Hepatocyte (in vitro differentiated cells): ENCODE results near the gene ANKRD34B. TPM values are rescaled to one million over a fixed set of nuclear protein-coding genes. Genes with fewer than 3 reads are reported as not detected.
"Not testable (repeated sequence)": the region's sequence is repeated elsewhere in the genome, so short reads cannot be mapped to it uniquely, and the experiment has no call there.

Experiments used
- DNase-seq: peaks from one replicate; pipeline ENCODE4 v3.0.0-alpha.2; 2016; ENCODE audit warnings: low spot score
- H2AFZ ChIP-seq: fragments of 200-600 bp; sonication (generic); 2 replicates; pipeline ENCODE4 v1.6.0; 2016; ENCODE audit warnings: antibody characterized with exemption, mild to moderate bottlenecking
- H3K27ac ChIP-seq: fragments of 200-600 bp; sonication (generic); 2 replicates; pipeline ENCODE4 v1.5.1; 2016; ENCODE audit warnings: mild to moderate bottlenecking
- H3K27me3 ChIP-seq: fragments of 200-600 bp; sonication (generic); 2 replicates; pipeline ENCODE4 v1.6.1; 2016
- H3K36me3 ChIP-seq: fragments of 200-600 bp; sonication (generic); replicated peaks from 2 replicates; pipeline ENCODE4 v1.5.1; 2016; ENCODE audit warnings: low read depth; ENCODE audit not compliant: insufficient read depth
- H3K4me1 ChIP-seq: fragments of 200-600 bp; sonication (generic); 2 replicates; pipeline ENCODE4 v1.5.1; 2016; ENCODE audit warnings: mild to moderate bottlenecking, moderate library complexity; ENCODE audit not compliant: insufficient read depth
- H3K4me2 ChIP-seq: fragments of 200-600 bp; sonication (generic); 2 replicates; pipeline ENCODE4 v1.6.0; 2016
- H3K4me3 ChIP-seq: fragments of 200-600 bp; sonication (generic); 2 replicates; pipeline ENCODE4 v1.5.1; 2016; ENCODE audit warnings: mild to moderate bottlenecking
- H3K79me2 ChIP-seq: fragments of 200-600 bp; sonication (generic); 2 replicates; pipeline ENCODE4 v1.6.0; 2017; ENCODE audit warnings: mild to moderate bottlenecking
- H3K9me2 ChIP-seq: fragments of 200-600 bp; sonication (generic); replicated peaks from 2 replicates; pipeline ENCODE4 v1.6.0; 2017; ENCODE audit warnings: mild to moderate bottlenecking; ENCODE audit not compliant: insufficient read depth
- H3K9me3 ChIP-seq: fragments of 200-600 bp; sonication (generic); 2 replicates; pipeline ENCODE4 v1.5.1; 2016; ENCODE audit warnings: low read depth, mild to moderate bottlenecking
- H4K20me1 ChIP-seq: fragments of 200-600 bp; sonication (generic); 2 replicates; pipeline ENCODE4 v1.6.0; 2016; ENCODE audit warnings: mild to moderate bottlenecking; ENCODE audit not compliant: insufficient read depth, poor library complexity, severe bottlenecking
- CTCF ChIP-seq: fragments of 200-600 bp; sonication (generic); IDR thresholded peaks from 2 replicates; pipeline ENCODE4 v1.5.1; 2016; ENCODE audit warnings: antibody characterized with exemption, mild to moderate bottlenecking; ENCODE audit not compliant: poor library complexity
- EZH2 ChIP-seq: fragments of 200-600 bp; sonication (generic); IDR thresholded peaks from 2 replicates; pipeline ENCODE4 v1.6.1; 2016; ENCODE audit warnings: antibody characterized with exemption, mild to moderate bottlenecking, borderline replicate concordance
- EZH2phosphoT487 ChIP-seq: fragments of 200-600 bp; sonication (generic); IDR thresholded peaks from one replicate; pipeline ENCODE4 v1.6.1; 2018; ENCODE audit warnings: antibody characterized with exemption, mild to moderate bottlenecking, low read depth, moderate library complexity; ENCODE audit not compliant: unreplicated experiment, severe bottlenecking
- WGBS: methylation state at CpG from one replicate; pipeline ENCODE4 v1.1.6; 2016; ENCODE audit warnings: low lambda C conversion rate; ENCODE audit errors: missing lambda C conversion rate; 5-methylcytosine and 5-hydroxymethylcytosine counted together
- polyA plus RNA-seq: library from polyadenylated mRNA; unstranded; fragments of >200 nt; fragmentation: Nextera tagmentation; extraction: Ambion mirVana; gene quantifications from 2 replicates; pipeline ENCODE4 v1.2.1, GENCODE V29; 2016
- total RNA-seq: library from RNA; depleted of rRNA; stranded (reverse); fragments of >200 nt; gene quantifications from 2 replicates; pipeline ENCODE4 v1.2.3, GENCODE V29; 2014

Gene ANKRD34B
- total and polyA plus RNA-seq, 2 experiments from 2014 or later: not detected

- Histone ChIP-seq H3K27ac (no peak overlapping the region), H4K20me1 (no peaks in the 10 kb centered on the region), H3K79me2 (no peaks in the 10 kb centered on the region), H3K4me2 (no peak overlapping the region), H2AFZ (no peak overlapping the region), H3K4me3 (no peak overlapping the region), H3K4me1 (no peaks in the 10 kb centered on the region), H3K9me2 (no peaks in the 10 kb centered on the region), H3K27me3 (no peaks in the 10 kb centered on the region), H3K9me3 (no peaks in the 10 kb centered on the region), H3K36me3 (no peaks in the 10 kb centered on the region)
- DNase-seq: no peak
- TF ChIP-seq EZH2phosphoT487 (no peak), EZH2 (no peak), CTCF (no peak)
- WGBS: 88% methylated on average over 8 of the region's 8 CpGs
These were observed 18.9 kb upstream of the ANKRD34B start for GRCh38 chr5:80588858-80589540.

- H3K27me3 ChIP-seq: no peaks in the 10 kb centered on the region
- H2AFZ ChIP-seq: no peak overlapping the region
- H3K36me3 ChIP-seq: no peaks in the 10 kb centered on the region
- DNase-seq: no peak
- no peaks in the 10 kb centered on the region for H3K4me1 ChIP-seq
- no peak overlapping the region for H3K4me3 ChIP-seq
- H3K79me2 ChIP-seq: no peaks in the 10 kb centered on the region
- H3K27ac ChIP-seq: no peak overlapping the region
- H4K20me1 ChIP-seq: no peaks in the 10 kb centered on the region
- TF ChIP-seq EZH2: no peak
- no peak for TF ChIP-seq CTCF
- TF ChIP-seq EZH2phosphoT487: no peak
- no peaks in the 10 kb centered on the region for H3K9me2 ChIP-seq
- 96% methylated on average over 6 of the region's 6 CpGs for WGBS
- H3K9me3 ChIP-seq: no peaks in the 10 kb centered on the region
- H3K4me2 ChIP-seq: no peak overlapping the region
These were observed 14.7 kb upstream of the ANKRD34B start for GRCh38 chr5:80584770-80585169.

- peaks cover 11% of the 10 kb centered on the region for H3K27me3 ChIP-seq
- not testable (repeated sequence) for H3K4me3 ChIP-seq, H3K9me3 ChIP-seq, H3K4me2 ChIP-seq, H2AFZ ChIP-seq, DNase-seq, H4K20me1 ChIP-seq, H3K79me2 ChIP-seq, H3K4me1 ChIP-seq, H3K9me2 ChIP-seq, H3K27ac ChIP-seq, H3K36me3 ChIP-seq
- WGBS: 94% methylated on average over 3 of the region's 3 CpGs
These were observed 10.2 kb upstream of the ANKRD34B start for GRCh38 chr5:80580291-80580690.

- no peak overlapping the region for H2AFZ ChIP-seq
- TF ChIP-seq CTCF (no peak), EZH2phosphoT487 (no peak)
- H3K79me2 ChIP-seq: no peaks in the 10 kb centered on the region
- H3K4me1 ChIP-seq: no peaks in the 10 kb centered on the region
- H3K27ac ChIP-seq: no peak overlapping the region
- no peaks in the 10 kb centered on the region for H4K20me1 ChIP-seq
- H3K27me3 ChIP-seq: peaks cover 20% of the 10 kb centered on the region
- no peaks in the 10 kb centered on the region for H3K9me2 ChIP-seq
- no peaks in the 10 kb centered on the region for H3K36me3 ChIP-seq
- no peak for DNase-seq
- 94% methylated on average over 2 of the region's 2 CpGs for WGBS
- no peak overlapping the region for H3K4me3 ChIP-seq
- no peak overlapping the region for H3K4me2 ChIP-seq
- H3K9me3 ChIP-seq: no peaks in the 10 kb centered on the region
These were observed 9.0 kb upstream of the ANKRD34B start for GRCh38 chr5:80579050-80579449.
